Astrocyte of the spinal cord (primary cell): ENCODE results near the gene NRXN3.

Experiments
- DNase-seq: peaks from one replicate; pipeline ENCODE4 v3.0.0; 2011; ENCODE audit warnings: low read depth, low spot score
- H3K4me3 ChIP-seq: 2 replicates; pipeline ENCODE4 v1.5.1; 2011; ENCODE audit warnings: low read depth, mild to moderate bottlenecking, low read length, moderate library complexity
- in situ Hi-C: cut with HindIII; loops from 2 replicates; pipeline ENCODE4 v1.10.0; 2017; ENCODE audit warnings: low sequenced_read_pairs
- TF ChIP-seq, protein P1 (sequence below): IDR thresholded peaks from 2 replicates; pipeline ENCODE4 v1.5.1; 2012; ENCODE audit warnings: low read depth, mild to moderate bottlenecking, low read length, inconsistent platforms

Gene NRXN3

GRCh38 chr14:79598339-79598738 lies 1428.2 kb downstream of the NRXN3 start:
- no peak overlapping the region for H3K4me3 ChIP-seq
- TF ChIP-seq, protein P1, sequence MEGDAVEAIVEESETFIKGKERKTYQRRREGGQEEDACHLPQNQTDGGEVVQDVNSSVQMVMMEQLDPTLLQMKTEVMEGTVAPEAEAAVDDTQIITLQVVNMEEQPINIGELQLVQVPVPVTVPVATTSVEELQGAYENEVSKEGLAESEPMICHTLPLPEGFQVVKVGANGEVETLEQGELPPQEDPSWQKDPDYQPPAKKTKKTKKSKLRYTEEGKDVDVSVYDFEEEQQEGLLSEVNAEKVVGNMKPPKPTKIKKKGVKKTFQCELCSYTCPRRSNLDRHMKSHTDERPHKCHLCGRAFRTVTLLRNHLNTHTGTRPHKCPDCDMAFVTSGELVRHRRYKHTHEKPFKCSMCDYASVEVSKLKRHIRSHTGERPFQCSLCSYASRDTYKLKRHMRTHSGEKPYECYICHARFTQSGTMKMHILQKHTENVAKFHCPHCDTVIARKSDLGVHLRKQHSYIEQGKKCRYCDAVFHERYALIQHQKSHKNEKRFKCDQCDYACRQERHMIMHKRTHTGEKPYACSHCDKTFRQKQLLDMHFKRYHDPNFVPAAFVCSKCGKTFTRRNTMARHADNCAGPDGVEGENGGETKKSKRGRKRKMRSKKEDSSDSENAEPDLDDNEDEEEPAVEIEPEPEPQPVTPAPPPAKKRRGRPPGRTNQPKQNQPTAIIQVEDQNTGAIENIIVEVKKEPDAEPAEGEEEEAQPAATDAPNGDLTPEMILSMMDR, result no peak
- in situ Hi-C loops, result no loop called here
- DNase-seq, result peak; percentile 74

DNA sequence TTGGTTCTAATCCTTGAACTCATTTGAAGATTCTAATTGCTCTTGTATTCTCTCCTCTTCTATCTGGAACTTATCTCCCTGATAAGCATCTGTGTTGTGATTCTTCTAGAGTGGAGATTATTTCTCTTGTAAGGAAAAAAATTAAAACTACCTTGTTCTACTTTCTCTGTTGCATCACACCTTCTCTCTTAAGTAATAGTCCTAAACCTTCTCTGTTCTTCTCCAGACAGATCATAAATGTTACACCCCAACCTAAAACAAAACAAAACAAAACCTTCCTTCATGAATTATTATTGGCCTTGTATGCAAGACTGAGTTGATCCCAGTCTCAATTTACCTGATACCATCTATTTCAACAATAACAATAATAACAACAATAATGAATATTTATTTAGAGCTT lies 1429.1 kb downstream of the NRXN3 start:
- in situ Hi-C loops, result no loop called here
- H3K4me3 ChIP-seq, result no peak overlapping the region
- DNase-seq, result no peak
- TF ChIP-seq, protein P1, result no peak

DNA sequence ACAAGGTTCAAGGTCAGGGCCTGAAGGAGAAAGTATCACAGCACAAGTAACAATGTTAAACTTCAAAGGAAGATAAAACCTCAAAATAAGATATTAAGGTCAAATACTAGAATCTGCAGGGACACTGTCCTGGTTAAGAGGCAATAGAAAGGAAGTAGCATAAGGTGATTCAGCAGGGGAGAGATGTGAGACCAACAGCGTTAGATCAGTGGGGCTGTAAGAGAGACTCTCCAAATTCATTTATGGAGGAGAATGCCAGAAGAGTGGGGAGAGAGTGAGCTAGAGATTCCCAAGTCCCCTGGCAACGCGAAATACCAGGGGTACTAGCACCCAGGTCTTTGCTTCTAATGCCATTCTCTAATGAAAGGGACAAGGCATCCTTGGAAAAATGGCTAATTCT lies 1430.2 kb downstream of the NRXN3 start:
- TF ChIP-seq, protein P1, result no peak
- no peak overlapping the region for H3K4me3 ChIP-seq
- no peak for DNase-seq
- in situ Hi-C loops, result no loop called here

DNA sequence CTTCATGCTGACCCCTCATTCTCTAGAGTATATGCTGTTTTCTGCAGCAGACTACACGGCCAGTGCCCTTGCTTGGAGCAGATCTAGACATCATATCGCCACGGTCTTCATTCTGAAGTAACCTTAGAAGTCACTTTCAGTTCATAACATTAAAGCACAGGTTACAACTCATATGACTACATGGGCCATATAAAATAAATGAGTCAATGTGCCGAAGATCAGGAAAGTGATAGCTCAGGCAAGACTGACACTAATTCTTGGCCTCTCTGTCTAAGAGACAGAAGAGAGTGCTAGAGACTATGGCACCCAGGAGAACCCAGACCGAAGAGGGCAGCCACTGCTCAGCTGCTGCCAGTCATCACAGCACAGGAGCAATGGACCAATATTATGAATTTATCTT lies 1431.4 kb downstream of the NRXN3 start:
- in situ Hi-C loops, result no loop called here
- TF ChIP-seq, protein P1, result no peak
- H3K4me3 ChIP-seq, result no peak overlapping the region
- DNase-seq, result no peak

GRCh38 chr14:79602045-79602444 lies 1431.9 kb downstream of the NRXN3 start:
- DNase-seq, result no peak
- in situ Hi-C loops, result no loop called here
- H3K4me3 ChIP-seq, result no peak overlapping the region
- TF ChIP-seq, protein P1, result no peak

DNA sequence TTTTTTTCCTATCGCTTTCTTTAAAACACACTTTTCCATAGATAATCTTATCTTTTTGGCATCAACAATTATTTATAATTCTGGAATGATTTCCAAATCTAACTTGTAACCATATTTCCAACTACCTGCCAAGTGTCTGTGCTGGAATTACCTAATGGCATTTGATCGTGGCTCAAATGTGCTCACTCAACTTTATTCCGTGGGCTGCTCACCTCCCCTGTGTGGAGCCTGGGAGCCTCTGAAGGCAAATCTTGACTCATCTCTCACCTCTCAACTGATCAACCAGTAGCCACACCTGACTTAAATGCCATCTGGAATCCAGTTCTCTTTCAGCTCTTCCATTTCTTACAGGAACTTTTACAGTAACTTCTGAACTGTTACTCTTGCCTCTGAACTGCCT lies 1432.6 kb downstream of the NRXN3 start:
- no peak for DNase-seq
- H3K4me3 ChIP-seq, result no peak overlapping the region
- in situ Hi-C loops, result no loop called here
- TF ChIP-seq, protein P1, result no peak

DNA sequence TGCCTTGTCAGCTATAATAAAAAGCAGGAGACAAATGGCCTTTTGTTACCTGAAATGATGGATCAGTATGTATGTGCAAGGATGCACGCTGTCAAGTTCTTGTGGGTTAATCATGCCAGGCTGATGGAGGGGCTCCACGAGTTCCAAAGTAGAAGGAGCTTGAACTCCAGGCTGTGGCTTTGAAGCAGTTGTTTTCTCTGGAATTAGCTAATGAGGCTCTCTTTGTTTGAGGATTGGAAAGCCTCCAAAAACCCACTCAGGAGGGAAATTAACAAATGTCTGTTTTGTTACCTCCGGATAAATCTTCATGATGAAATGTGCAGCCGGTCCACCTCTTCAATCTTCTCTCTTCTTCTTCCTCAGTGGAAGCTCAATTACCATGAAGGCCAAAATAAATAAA lies 1435.7 kb downstream of the NRXN3 start:
- no peak for DNase-seq
- in situ Hi-C loops, result no loop called here
- TF ChIP-seq, protein P1, result no peak

More for the DNA sequence above, 1435.7 kb downstream of the NRXN3 start:
- H3K4me3 ChIP-seq, result no peak overlapping the region
